Measurements from ENCODE around the gene EIF4A3. TPM values are rescaled to one million over a fixed set of nuclear protein-coding genes. Genes with fewer than 3 reads are reported as not detected.

EIF4A3 gene
- total RNA-seq, 2 donors from 2014 or later: 99.8 to 114 TPM

GRCh38 chr17:80124351-80124981 is 22.5 kb downstream of the EIF4A3 start:
- DNase-seq: no peak
- Histone ChIP-seq H3K9ac (ENCODE audit: low read depth in 2 of 2, low read length in 2 of 2) (no peak overlapping the region), H3K4me3 (no peak overlapping the region), H3K27ac (no peak overlapping the region), H3K36me3 (no peaks in the 10 kb centered on the region), H3K9me3 (no peaks in the 10 kb centered on the region), H3K4me1 (no peaks in the 10 kb centered on the region), H3K27me3 (no peaks in the 10 kb centered on the region)
- intact Hi-C loops (cut with DNase I): no loop called here
- TF ChIP-seq CTCF (IDR thresholded peaks at IDR 0.05): peak; percentile 41

- Histone ChIP-seq H3K27ac (no peak overlapping the region), H3K36me3 (no peaks in the 10 kb centered on the region), H3K4me3 (no peak overlapping the region), H3K9ac (ENCODE audit: low read depth in 2 of 2, low read length in 2 of 2) (no peak overlapping the region), H3K27me3 (no peaks in the 10 kb centered on the region), H3K9me3 (no peaks in the 10 kb centered on the region), H3K4me1 (no peaks in the 10 kb centered on the region)
- no peak for TF ChIP-seq CTCF (IDR thresholded peaks at IDR 0.05)
- no peak for DNase-seq
- intact Hi-C loops (cut with DNase I): no loop called here
Observed at GRCh38 chr17:80123791-80124190, 23.1 kb downstream of the EIF4A3 start.

DNA sequence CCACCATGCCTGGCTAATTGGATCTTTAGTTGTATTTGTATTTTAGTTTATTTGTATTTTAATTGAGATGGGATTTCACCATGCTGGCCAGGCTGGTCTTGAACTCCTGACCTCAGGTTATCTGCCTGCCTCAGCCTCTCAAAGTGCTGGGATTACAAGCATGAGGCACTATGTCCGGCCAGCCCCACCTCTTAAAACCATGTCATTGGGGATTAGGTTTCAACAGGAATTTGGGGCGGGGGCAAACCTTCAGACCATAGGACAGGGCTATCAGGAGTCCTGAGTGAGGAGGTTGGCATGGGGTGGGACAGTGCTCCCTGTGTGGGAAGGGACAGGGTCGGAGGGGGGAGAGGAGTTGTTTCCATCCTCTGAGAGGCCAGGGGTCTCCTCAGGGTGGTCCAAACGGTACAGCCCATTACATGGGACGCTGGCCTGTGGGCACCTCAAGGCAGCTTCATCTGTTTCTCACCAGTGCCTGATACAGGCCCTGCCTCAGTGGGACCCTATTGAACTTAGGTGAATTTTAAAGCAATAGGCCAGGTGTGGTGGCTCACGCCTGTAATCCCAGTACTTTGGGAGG is 23.9 kb downstream of the EIF4A3 start:
- intact Hi-C loops (cut with DNase I): no loop called here
- DNase-seq: no peak

DNA sequence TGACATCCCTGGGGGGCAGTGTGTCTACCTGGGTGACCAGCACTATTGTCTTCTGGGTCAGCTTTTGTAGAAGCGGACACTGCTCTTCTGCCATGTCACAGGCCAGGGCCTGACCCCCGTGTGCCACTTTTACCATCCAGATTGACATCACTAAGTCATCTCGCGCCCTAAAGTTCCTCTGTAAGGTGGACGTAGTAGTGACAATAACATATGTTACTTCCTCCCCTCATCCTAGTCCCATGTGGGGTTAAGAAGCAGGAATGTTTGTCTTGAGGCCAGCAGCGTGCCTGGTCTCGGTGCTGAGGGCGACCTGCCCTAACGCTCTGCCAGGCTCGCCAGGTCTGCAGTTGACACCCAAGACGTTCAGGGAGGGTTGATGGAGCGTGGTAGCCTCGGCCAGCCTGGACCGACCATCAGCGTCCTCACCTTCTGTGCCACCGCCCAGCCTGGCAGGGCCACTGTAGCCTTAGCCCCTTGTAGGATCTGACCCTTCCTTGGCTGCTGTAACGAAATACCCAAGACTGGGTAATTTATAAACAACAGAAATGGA is 24.8 kb downstream of the EIF4A3 start:
- H3K27ac ChIP-seq: no peak overlapping the region
- TF ChIP-seq CTCF (IDR thresholded peaks at IDR 0.05): no peak
- intact Hi-C loops (cut with DNase I): no loop called here
- no peaks in the 10 kb centered on the region for H3K9me3 ChIP-seq
- DNase-seq: no peak
- no peaks in the 10 kb centered on the region for H3K4me1 ChIP-seq
- no peak overlapping the region for H3K9ac ChIP-seq (ENCODE audit: low read depth in 2 of 2, low read length in 2 of 2)
- no peak overlapping the region for H3K4me3 ChIP-seq
- H3K36me3 ChIP-seq: no peaks in the 10 kb centered on the region
- H3K27me3 ChIP-seq: no peaks in the 10 kb centered on the region

More for the DNA sequence above, 23.9 kb downstream of the EIF4A3 start:
- H3K36me3 ChIP-seq: no peaks in the 10 kb centered on the region
- no peaks in the 10 kb centered on the region for H3K27me3 ChIP-seq
- H3K4me1 ChIP-seq: no peaks in the 10 kb centered on the region
- no peaks in the 10 kb centered on the region for H3K9me3 ChIP-seq
- H3K27ac ChIP-seq: no peak overlapping the region
- TF ChIP-seq CTCF (IDR thresholded peaks at IDR 0.05): no peak
- no peak overlapping the region for H3K9ac ChIP-seq (ENCODE audit: low read depth in 2 of 2, low read length in 2 of 2)
- H3K4me3 ChIP-seq: no peak overlapping the region

- no peaks in the 10 kb centered on the region for H3K27me3 ChIP-seq
- H3K9ac ChIP-seq (ENCODE audit: low read depth in 2 of 2, low read length in 2 of 2): no peak overlapping the region
- no peak overlapping the region for H3K4me3 ChIP-seq
- H3K9me3 ChIP-seq: no peaks in the 10 kb centered on the region
- H3K4me1 ChIP-seq: no peaks in the 10 kb centered on the region
- H3K27ac ChIP-seq: no peak overlapping the region
- TF ChIP-seq CTCF (IDR thresholded peaks at IDR 0.05): no peak
- intact Hi-C loops (cut with DNase I): no loop called here
- DNase-seq: no peak
- no peaks in the 10 kb centered on the region for H3K36me3 ChIP-seq
Observed at GRCh38 chr17:80119839-80120238, 27.1 kb downstream of the EIF4A3 start.

Measured in colonic mucosa (tissue), 4 donors.